ENCODE measurements around the gene AGAP1. TPM values are rescaled to one million over a fixed set of nuclear protein-coding genes. Genes with fewer than 3 reads are reported as not detected.

AGAP1 gene
- total RNA-seq, 1 donor from 2014 or later = 21.1 TPM

GRCh38 chr2:235537587-235537986 is 43.7 kb downstream of the AGAP1 start:
- Histone ChIP-seq H3K27me3 (no peaks in the 10 kb centered on the region), H3K9me3 (no peaks in the 10 kb centered on the region), H3K36me3 (no peaks in the 10 kb centered on the region), H3K4me1 (peaks cover 16% of the 10 kb centered on the region), H3K4me3 (no peak overlapping the region), H3K27ac (no peak overlapping the region)
- intact Hi-C loops (cut with DNase I) = loop anchor here (2.0 kb wide), 1 partner anchor 57 kb away; no protein-coding TSS in a partner anchor
- TF ChIP-seq POLR2AphosphoS5 (IDR thresholded peaks at IDR 0.05; ENCODE audit: insufficient read depth in 1 of 2, low read depth in 1 of 2) (no peak), CTCF (IDR thresholded peaks at IDR 0.05) (no peak)
- no peak for DNase-seq (ENCODE audit: extremely low spot score in 2 of 2)

GRCh38 chr2:235538144-235538639 is 44.3 kb downstream of the AGAP1 start:
- no peak overlapping the region for H3K27ac ChIP-seq
- H3K36me3 ChIP-seq = no peaks in the 10 kb centered on the region
- TF ChIP-seq CTCF (IDR thresholded peaks at IDR 0.05) = no peak
- no peak for TF ChIP-seq POLR2A (IDR thresholded peaks at IDR 0.05)
- no peak for TF ChIP-seq POLR2AphosphoS5 (IDR thresholded peaks at IDR 0.05; ENCODE audit: insufficient read depth in 1 of 2, low read depth in 1 of 2)
- H3K9me3 ChIP-seq = no peaks in the 10 kb centered on the region
- intact Hi-C loops (cut with DNase I) = no loop called here
- no peaks in the 10 kb centered on the region for H3K27me3 ChIP-seq
- no peak for DNase-seq (ENCODE audit: extremely low spot score in 2 of 2)
- H3K4me3 ChIP-seq = no peak overlapping the region
- peaks cover 19% of the 10 kb centered on the region for H3K4me1 ChIP-seq

GRCh38 chr2:235538981-235539380 is 45.1 kb downstream of the AGAP1 start:
- no peaks in the 10 kb centered on the region for H3K36me3 ChIP-seq
- H3K27me3 ChIP-seq = no peaks in the 10 kb centered on the region
- TF ChIP-seq POLR2A (IDR thresholded peaks at IDR 0.05) = no peak
- TF ChIP-seq CTCF (IDR thresholded peaks at IDR 0.05) = no peak
- no peak for TF ChIP-seq POLR2AphosphoS5 (IDR thresholded peaks at IDR 0.05; ENCODE audit: insufficient read depth in 1 of 2, low read depth in 1 of 2)
- no peak overlapping the region for H3K27ac ChIP-seq
- H3K4me3 ChIP-seq = no peak overlapping the region
- intact Hi-C loops (cut with DNase I) = no loop called here
- no peak for DNase-seq (ENCODE audit: extremely low spot score in 2 of 2)
- H3K4me1 ChIP-seq = peaks cover 17% of the 10 kb centered on the region
- no peaks in the 10 kb centered on the region for H3K9me3 ChIP-seq

- intact Hi-C loops (cut with DNase I) = no loop called here
- peaks cover 22% of the 10 kb centered on the region for H3K4me1 ChIP-seq
Observed at GRCh38 chr2:235539773-235540172, 45.9 kb downstream of the AGAP1 start.

More at GRCh38 chr2:235539773-235540172, 45.9 kb downstream of the AGAP1 start:
- TF ChIP-seq CTCF (IDR thresholded peaks at IDR 0.05) (no peak), POLR2A (IDR thresholded peaks at IDR 0.05) (no peak), POLR2AphosphoS5 (IDR thresholded peaks at IDR 0.05; ENCODE audit: insufficient read depth in 1 of 2, low read depth in 1 of 2) (no peak)
- DNase-seq (ENCODE audit: extremely low spot score in 2 of 2) = no peak
- no peaks in the 10 kb centered on the region for H3K27me3 ChIP-seq
- H3K36me3 ChIP-seq = no peaks in the 10 kb centered on the region
- no peak overlapping the region for H3K27ac ChIP-seq
- no peaks in the 10 kb centered on the region for H3K9me3 ChIP-seq
- H3K4me3 ChIP-seq = no peak overlapping the region

Data from vagina (tissue), 2 donors.